GM12878 (cell line): ENCODE measurements around the gene ATOSA. TPM values are rescaled to one million over a fixed set of nuclear protein-coding genes. Genes with fewer than 3 reads are reported as not detected.

Source experiments
- EED ChIP-seq: sonication (generic); IDR thresholded peaks from 2 replicates; pipeline ENCODE4 v1.6.1; 2016; ENCODE audit warnings: antibody characterized with exemption, low read depth
- EGR1 ChIP-seq, 2 experiments: IDR thresholded peaks; 1 replicate in 1 of 2; 2 replicates in 1 of 2; pipeline ENCODE4 v1.6.1; 2011 to 2012; ENCODE audit warnings: low read depth in 2 of 2, low read length in 2 of 2, borderline replicate concordance in 1 of 2, mild to moderate bottlenecking in 1 of 2, moderate library complexity in 1 of 2
- ESRRA ChIP-seq: IDR thresholded peaks from 2 replicates; pipeline ENCODE4 v1.6.1; 2012; ENCODE audit warnings: mild to moderate bottlenecking, low read length, improper control_type of control experiment
- HDAC2 ChIP-seq: fragments of 200-600 bp; sonication (generic); IDR thresholded peaks from 2 replicates; pipeline ENCODE4 v1.6.1; 2017
- IKZF2 ChIP-seq, 2 experiments: fragments of 450-650 bp; IDR thresholded peaks; 2 replicates each; pipeline ENCODE4 v1.6.1; 2017; ENCODE audit warnings: mild to moderate bottlenecking in 2 of 2, moderate library complexity in 2 of 2
- MYC ChIP-seq: IDR thresholded peaks from 2 replicates; pipeline ENCODE4 v1.6.1; 2011; ENCODE audit warnings: mild to moderate bottlenecking, low read length, moderate library complexity, inconsistent platforms; ENCODE audit not compliant: insufficient read depth, insufficient replicate concordance, insufficient read length, severe bottlenecking
- RUNX3 ChIP-seq: IDR thresholded peaks from 2 replicates; pipeline ENCODE4 v1.6.1; 2012; ENCODE audit warnings: low read length, inconsistent platforms
- TCF3 ChIP-seq: IDR thresholded peaks from 2 replicates; pipeline ENCODE4 v1.6.1; 2012; ENCODE audit warnings: low read depth, mild to moderate bottlenecking, low read length, borderline replicate concordance; ENCODE audit not compliant: insufficient read depth
- ZNF384 ChIP-seq: IDR thresholded peaks from 2 replicates; pipeline ENCODE4 v1.6.1; 2012; ENCODE audit warnings: low read depth, mild to moderate bottlenecking, low read length, improper control_type of control experiment, borderline replicate concordance
- polyA plus RNA-seq, 11 experiments: library from polyadenylated mRNA; depleted of rRNA in 4 of 11; unstranded in 6 of 11; stranded (reverse) in 5 of 11; fragments of >200 nt; fragmentation: Nextera tagmentation in 4 of 11; fragmentation: Illumina TruSeq in 1 of 11; extraction: Ambion mirVana in 4 of 11; extraction: Trizol in 1 of 11; gene quantifications; 1 replicate in 1 of 11; 2 replicates in 10 of 11; pipeline versions ENCODE4 v1.2.1 to v1.2.3, GENCODE V29; 2011 to 2016; ENCODE audit warnings: inconsistent platforms in 2 of 11, missing spikeins in 2 of 11, low read depth in 1 of 11
- total RNA-seq, 4 experiments: library from RNA; depleted of rRNA in 3 of 4; stranded (reverse); fragments of >200 nt in 3 of 4; fragmentation: Illumina TruSeq in 1 of 4; extraction: Trizol in 1 of 4; gene quantifications; 2 replicates each; pipeline versions ENCODE4 v1.2.1 to v1.2.3, GENCODE V29; 2013 to 2021
- TF ChIP-seq, protein P1 (sequence below): fragments of 450-650 bp; IDR thresholded peaks from 2 replicates; pipeline ENCODE4 v1.6.1; 2018; ENCODE audit warnings: mild to moderate bottlenecking, low read depth, moderate library complexity; ENCODE audit not compliant: partially characterized antibody
- TF ChIP-seq, protein P2 (sequence below): fragments of 450-650 bp; IDR thresholded peaks from 2 replicates; pipeline ENCODE4 v1.6.1; 2017; ENCODE audit warnings: mild to moderate bottlenecking, moderate library complexity
- TF ChIP-seq, protein P3 (sequence below), 3 experiments: IDR thresholded peaks in 2 of 3; conservative IDR thresholded peaks in 1 of 3; 2 replicates each; pipeline ENCODE4 v1.5.1; 2011; ENCODE audit warnings: low read depth in 3 of 3, low read length in 3 of 3, mild to moderate bottlenecking in 3 of 3, control low read depth in 2 of 3, moderate library complexity in 2 of 3, inconsistent platforms in 1 of 3, mixed read lengths in 1 of 3; ENCODE audit not compliant: control insufficient read depth in 2 of 3, insufficient read depth in 1 of 3; ENCODE audit errors: extremely low read depth in 1 of 3
- TF ChIP-seq, protein P4 (sequence below): fragments of 450-650 bp; IDR thresholded peaks from 2 replicates; pipeline ENCODE4 v1.6.1; 2017; ENCODE audit warnings: low read depth, mild to moderate bottlenecking, moderate library complexity
- TF ChIP-seq, protein P5 (sequence below): fragments of 150-350 bp; IDR thresholded peaks from 2 replicates; pipeline ENCODE4 v1.6.1; 2016; ENCODE audit warnings: low read depth, low read length

Gene ATOSA
- total and polyA plus RNA-seq, 10 of the 15 experiments (the other 5 are each of a cell fraction or from before 2014, with no cell fraction given), result 6.8 to 24.3 (median 14.6) TPM

DNA sequence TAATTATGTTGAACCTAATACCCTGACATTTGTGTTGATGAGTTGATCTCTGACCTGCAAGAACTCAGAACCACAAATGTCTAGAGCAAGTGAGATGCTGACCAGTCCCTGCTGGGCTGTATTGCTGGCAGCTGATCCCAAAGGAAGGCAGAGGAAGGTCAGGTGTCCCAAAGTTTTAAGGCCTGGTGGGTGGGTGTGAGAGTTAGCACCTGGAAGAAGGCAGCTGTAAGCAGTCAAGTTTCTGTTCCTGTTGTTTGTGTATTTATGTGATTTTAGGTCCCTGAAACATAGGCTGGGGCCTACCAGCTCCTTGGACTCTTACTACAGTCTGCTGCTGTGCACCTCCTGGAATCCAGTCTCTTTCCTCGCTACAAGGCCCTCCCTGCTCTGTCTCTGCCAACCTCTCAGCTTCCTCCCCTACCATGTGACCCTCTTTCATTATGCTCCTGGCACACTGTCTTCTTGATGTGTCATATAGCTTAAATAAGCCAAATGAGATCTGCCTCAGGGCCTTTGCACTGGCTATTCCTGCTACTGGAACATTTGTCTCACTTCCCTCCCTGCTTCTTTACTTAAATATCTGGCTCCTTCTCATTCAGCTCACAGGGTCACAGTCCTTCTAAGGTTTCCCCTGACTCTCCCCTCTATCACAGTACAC, 31.0 kb upstream of the ATOSA start (continued):
- TF ChIP-seq, protein P1, sequence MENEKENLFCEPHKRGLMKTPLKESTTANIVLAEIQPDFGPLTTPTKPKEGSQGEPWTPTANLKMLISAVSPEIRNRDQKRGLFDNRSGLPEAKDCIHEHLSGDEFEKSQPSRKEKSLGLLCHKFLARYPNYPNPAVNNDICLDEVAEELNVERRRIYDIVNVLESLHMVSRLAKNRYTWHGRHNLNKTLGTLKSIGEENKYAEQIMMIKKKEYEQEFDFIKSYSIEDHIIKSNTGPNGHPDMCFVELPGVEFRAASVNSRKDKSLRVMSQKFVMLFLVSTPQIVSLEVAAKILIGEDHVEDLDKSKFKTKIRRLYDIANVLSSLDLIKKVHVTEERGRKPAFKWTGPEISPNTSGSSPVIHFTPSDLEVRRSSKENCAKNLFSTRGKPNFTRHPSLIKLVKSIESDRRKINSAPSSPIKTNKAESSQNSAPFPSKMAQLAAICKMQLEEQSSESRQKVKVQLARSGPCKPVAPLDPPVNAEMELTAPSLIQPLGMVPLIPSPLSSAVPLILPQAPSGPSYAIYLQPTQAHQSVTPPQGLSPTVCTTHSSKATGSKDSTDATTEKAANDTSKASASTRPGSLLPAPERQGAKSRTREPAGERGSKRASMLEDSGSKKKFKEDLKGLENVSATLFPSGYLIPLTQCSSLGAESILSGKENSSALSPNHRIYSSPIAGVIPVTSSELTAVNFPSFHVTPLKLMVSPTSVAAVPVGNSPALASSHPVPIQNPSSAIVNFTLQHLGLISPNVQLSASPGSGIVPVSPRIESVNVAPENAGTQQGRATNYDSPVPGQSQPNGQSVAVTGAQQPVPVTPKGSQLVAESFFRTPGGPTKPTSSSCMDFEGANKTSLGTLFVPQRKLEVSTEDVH, result no peak
- TF ChIP-seq, protein P2, sequence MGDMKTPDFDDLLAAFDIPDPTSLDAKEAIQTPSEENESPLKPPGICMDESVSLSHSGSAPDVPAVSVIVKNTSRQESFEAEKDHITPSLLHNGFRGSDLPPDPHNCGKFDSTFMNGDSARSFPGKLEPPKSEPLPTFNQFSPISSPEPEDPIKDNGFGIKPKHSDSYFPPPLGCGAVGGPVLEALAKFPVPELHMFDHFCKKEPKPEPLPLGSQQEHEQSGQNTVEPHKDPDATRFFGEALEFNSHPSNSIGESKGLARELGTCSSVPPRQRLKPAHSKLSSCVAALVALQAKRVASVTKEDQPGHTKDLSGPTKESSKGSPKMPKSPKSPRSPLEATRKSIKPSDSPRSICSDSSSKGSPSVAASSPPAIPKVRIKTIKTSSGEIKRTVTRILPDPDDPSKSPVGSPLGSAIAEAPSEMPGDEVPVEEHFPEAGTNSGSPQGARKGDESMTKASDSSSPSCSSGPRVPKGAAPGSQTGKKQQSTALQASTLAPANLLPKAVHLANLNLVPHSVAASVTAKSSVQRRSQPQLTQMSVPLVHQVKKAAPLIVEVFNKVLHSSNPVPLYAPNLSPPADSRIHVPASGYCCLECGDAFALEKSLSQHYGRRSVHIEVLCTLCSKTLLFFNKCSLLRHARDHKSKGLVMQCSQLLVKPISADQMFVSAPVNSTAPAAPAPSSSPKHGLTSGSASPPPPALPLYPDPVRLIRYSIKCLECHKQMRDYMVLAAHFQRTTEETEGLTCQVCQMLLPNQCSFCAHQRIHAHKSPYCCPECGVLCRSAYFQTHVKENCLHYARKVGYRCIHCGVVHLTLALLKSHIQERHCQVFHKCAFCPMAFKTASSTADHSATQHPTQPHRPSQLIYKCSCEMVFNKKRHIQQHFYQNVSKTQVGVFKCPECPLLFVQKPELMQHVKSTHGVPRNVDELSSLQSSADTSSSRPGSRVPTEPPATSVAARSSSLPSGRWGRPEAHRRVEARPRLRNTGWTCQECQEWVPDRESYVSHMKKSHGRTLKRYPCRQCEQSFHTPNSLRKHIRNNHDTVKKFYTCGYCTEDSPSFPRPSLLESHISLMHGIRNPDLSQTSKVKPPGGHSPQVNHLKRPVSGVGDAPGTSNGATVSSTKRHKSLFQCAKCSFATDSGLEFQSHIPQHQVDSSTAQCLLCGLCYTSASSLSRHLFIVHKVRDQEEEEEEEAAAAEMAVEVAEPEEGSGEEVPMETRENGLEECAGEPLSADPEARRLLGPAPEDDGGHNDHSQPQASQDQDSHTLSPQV, result no peak
- TF ChIP-seq TCF3 (0 out of 2 replicates have a peak, but pooled peaks have one; percentile 37), ZNF384 (no peak), IKZF2 (IDR thresholded peaks at IDR 0.05) (peak; percentile 67 to 73; a peak in 2 of 4 replicates), MYC (no peak), HDAC2 (no peak), EGR1 (IDR thresholded peaks at IDR 0.05; ENCODE audit: borderline replicate concordance in 1 of 2, low read depth in 2 of 2, low read length in 2 of 2) (no peak), EED (no peak), RUNX3 (no peak), ESRRA (no peak)
- TF ChIP-seq, protein P3, sequence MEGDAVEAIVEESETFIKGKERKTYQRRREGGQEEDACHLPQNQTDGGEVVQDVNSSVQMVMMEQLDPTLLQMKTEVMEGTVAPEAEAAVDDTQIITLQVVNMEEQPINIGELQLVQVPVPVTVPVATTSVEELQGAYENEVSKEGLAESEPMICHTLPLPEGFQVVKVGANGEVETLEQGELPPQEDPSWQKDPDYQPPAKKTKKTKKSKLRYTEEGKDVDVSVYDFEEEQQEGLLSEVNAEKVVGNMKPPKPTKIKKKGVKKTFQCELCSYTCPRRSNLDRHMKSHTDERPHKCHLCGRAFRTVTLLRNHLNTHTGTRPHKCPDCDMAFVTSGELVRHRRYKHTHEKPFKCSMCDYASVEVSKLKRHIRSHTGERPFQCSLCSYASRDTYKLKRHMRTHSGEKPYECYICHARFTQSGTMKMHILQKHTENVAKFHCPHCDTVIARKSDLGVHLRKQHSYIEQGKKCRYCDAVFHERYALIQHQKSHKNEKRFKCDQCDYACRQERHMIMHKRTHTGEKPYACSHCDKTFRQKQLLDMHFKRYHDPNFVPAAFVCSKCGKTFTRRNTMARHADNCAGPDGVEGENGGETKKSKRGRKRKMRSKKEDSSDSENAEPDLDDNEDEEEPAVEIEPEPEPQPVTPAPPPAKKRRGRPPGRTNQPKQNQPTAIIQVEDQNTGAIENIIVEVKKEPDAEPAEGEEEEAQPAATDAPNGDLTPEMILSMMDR (IDR thresholded peaks at IDR 0.05 in 2 of 3, conservative IDR thresholded peaks at IDR 0.05 in 1 of 3; ENCODE audit: control insufficient read depth in 2 of 3, extremely low read depth in 1 of 3, insufficient read depth in 1 of 3, low read depth in 3 of 3, low read length in 3 of 3), result no peak
- TF ChIP-seq, protein P4, sequence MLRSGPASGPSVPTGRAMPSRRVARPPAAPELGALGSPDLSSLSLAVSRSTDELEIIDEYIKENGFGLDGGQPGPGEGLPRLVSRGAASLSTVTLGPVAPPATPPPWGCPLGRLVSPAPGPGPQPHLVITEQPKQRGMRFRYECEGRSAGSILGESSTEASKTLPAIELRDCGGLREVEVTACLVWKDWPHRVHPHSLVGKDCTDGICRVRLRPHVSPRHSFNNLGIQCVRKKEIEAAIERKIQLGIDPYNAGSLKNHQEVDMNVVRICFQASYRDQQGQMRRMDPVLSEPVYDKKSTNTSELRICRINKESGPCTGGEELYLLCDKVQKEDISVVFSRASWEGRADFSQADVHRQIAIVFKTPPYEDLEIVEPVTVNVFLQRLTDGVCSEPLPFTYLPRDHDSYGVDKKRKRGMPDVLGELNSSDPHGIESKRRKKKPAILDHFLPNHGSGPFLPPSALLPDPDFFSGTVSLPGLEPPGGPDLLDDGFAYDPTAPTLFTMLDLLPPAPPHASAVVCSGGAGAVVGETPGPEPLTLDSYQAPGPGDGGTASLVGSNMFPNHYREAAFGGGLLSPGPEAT, result peak; percentile 29; the same call in 1 of the 2 replicates
- TF ChIP-seq, protein P5, sequence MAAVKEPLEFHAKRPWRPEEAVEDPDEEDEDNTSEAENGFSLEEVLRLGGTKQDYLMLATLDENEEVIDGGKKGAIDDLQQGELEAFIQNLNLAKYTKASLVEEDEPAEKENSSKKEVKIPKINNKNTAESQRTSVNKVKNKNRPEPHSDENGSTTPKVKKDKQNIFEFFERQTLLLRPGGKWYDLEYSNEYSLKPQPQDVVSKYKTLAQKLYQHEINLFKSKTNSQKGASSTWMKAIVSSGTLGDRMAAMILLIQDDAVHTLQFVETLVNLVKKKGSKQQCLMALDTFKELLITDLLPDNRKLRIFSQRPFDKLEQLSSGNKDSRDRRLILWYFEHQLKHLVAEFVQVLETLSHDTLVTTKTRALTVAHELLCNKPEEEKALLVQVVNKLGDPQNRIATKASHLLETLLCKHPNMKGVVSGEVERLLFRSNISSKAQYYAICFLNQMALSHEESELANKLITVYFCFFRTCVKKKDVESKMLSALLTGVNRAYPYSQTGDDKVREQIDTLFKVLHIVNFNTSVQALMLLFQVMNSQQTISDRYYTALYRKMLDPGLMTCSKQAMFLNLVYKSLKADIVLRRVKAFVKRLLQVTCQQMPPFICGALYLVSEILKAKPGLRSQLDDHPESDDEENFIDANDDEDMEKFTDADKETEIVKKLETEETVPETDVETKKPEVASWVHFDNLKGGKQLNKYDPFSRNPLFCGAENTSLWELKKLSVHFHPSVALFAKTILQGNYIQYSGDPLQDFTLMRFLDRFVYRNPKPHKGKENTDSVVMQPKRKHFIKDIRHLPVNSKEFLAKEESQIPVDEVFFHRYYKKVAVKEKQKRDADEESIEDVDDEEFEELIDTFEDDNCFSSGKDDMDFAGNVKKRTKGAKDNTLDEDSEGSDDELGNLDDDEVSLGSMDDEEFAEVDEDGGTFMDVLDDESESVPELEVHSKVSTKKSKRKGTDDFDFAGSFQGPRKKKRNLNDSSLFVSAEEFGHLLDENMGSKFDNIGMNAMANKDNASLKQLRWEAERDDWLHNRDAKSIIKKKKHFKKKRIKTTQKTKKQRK, result no peak
